Neural cell (in vitro differentiated cells): ENCODE data around the gene GNAI2.

Source experiments
- EZH2 ChIP-seq: fragments of 200-600, 300-800 bp; shearing (Covaris generic), sonication (generic); IDR thresholded peaks from 2 replicates; pipeline ENCODE4 v1.6.1; 2014; ENCODE audit warnings: antibody characterized with exemption, low read length, borderline replicate concordance, mild to moderate bottlenecking; ENCODE audit not compliant: insufficient read depth, poor library complexity, severe bottlenecking
- POLR2AphosphoS5 ChIP-seq: IDR thresholded peaks from 2 replicates; pipeline ENCODE4 v1.6.1; 2012
- RAD21 ChIP-seq: fragments of 450-650 bp; conservative IDR thresholded peaks from 2 replicates; pipeline ENCODE4 v1.6.1; 2014; ENCODE audit warnings: antibody characterized with exemption, mild to moderate bottlenecking, moderate library complexity
- TAF1 ChIP-seq: IDR thresholded peaks from 2 replicates; pipeline ENCODE4 v1.6.1; 2012; ENCODE audit warnings: low read depth
- TF ChIP-seq, protein P1 (sequence below): fragments of 450-650 bp; IDR thresholded peaks from 2 replicates; pipeline ENCODE4 v1.5.1; 2014; ENCODE audit warnings: antibody characterized with exemption, mild to moderate bottlenecking, moderate library complexity; ENCODE audit not compliant: poor library complexity, severe bottlenecking

DNA sequence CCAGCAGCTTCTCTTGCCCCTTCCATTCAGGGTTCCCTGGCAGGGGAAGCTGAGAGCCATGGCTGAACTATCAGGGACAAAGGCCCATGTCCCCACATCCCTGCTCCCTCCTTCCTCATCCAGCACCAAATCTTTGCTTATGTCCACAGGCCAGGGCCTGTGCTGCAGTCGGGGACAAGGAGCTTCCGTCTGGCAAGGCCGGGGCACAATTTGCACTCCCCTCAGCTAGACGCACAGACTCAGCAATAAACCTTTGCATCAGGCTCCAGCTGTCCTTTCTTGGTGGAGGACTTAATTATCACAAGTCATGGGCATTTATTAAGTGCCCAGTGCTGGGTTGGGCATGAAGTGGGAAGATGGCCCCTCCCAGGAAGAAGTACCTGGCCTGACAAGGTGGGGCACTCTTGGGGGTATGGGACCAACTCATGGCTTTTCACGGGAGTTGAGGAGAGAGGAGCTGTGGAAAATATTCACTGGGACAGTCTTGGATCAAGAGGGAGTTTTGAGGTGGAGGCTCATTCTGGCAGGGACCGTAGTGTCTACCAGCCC is 39.7 kb upstream of the GNAI2 start:
- TF ChIP-seq, protein P1, sequence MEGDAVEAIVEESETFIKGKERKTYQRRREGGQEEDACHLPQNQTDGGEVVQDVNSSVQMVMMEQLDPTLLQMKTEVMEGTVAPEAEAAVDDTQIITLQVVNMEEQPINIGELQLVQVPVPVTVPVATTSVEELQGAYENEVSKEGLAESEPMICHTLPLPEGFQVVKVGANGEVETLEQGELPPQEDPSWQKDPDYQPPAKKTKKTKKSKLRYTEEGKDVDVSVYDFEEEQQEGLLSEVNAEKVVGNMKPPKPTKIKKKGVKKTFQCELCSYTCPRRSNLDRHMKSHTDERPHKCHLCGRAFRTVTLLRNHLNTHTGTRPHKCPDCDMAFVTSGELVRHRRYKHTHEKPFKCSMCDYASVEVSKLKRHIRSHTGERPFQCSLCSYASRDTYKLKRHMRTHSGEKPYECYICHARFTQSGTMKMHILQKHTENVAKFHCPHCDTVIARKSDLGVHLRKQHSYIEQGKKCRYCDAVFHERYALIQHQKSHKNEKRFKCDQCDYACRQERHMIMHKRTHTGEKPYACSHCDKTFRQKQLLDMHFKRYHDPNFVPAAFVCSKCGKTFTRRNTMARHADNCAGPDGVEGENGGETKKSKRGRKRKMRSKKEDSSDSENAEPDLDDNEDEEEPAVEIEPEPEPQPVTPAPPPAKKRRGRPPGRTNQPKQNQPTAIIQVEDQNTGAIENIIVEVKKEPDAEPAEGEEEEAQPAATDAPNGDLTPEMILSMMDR: no peak
- TF ChIP-seq RAD21 (no peak), EZH2 (no peak), TAF1 (no peak), POLR2AphosphoS5 (no peak)
